HepG2 (cell line): ENCODE data around the gene MAP3K7CL. TPM values are rescaled to one million over a fixed set of nuclear protein-coding genes. Genes with fewer than 3 reads are reported as not detected.

Experiments
- ATAC-seq: fragments of 200-7000 bp; cut with Tn5 transposase; 3 replicates; pipeline ENCODE4 v1.9.1; 2020; ENCODE audit warnings: mild to moderate bottlenecking, moderate library complexity
- BruUV-seq: library from RNA; stranded (reverse); fragments of 400-500 nt; replicated peaks from 2 replicates; lab custom pipeline; 2021; lab: Mats Ljungman, UMichigan
- CTCF ChIA-PET: fragments of 300-600 bp; formaldehyde crosslinking; extraction: SDS; loops from one replicate; lab custom pipeline; 2021; ENCODE audit warnings: low total read pairs, inconsistent platforms, low intra/inter-chr PET ratio; lab: Yijun Ruan, JAX
- POLR2A ChIA-PET: fragments of 350-600 bp; sonication (Branson Sonifier 250); formaldehyde crosslinking; loops from one replicate; lab custom pipeline; 2020; ENCODE audit warnings: antibody characterized with exemption, inconsistent platforms; lab: Yijun Ruan, JAX
- DNase-seq: peaks from one replicate; pipeline ENCODE4 v3.0.0-alpha.2; 2015; ENCODE audit warnings: low spot score
- FAIRE-seq: peaks from 3 replicates; lab custom pipeline; 2011; peaks lifted over from hg19 to GRCh38; lab: Jason Lieb, UNC
- H2AFZ ChIP-seq: one replicate; pipeline ENCODE4 v1.6.1; 2011; ENCODE audit warnings: low read length, inconsistent platforms
- H3K27ac ChIP-seq: fragments of 300-600 bp; 3 replicates; pipeline ENCODE4 v1.8.0; 2011; ENCODE audit warnings: mixed run types, mild to moderate bottlenecking, mixed read lengths, low read length, inconsistent platforms; ENCODE audit not compliant: insufficient read depth; ENCODE audit errors: extremely low read length
- H3K27me3 ChIP-seq, 2 experiments: fragments of 200-600 bp in 1 of 2; 2 replicates in 1 of 2; 3 replicates in 1 of 2; pipeline versions ENCODE4 v1.6.0 to v1.8.0; 2011; ENCODE audit warnings: low read length in 2 of 2, mild to moderate bottlenecking in 2 of 2, moderate library complexity in 2 of 2, inconsistent platforms in 1 of 2; ENCODE audit not compliant: insufficient read depth in 2 of 2, control insufficient read depth in 1 of 2
- H3K36me3 ChIP-seq, 2 experiments: fragments of 200-600 bp in 1 of 2; replicated peaks in 1 of 2; 2 replicates in 1 of 2; 3 replicates in 1 of 2; pipeline versions ENCODE4 v1.5.1 to v1.8.0; 2011; ENCODE audit warnings: low read length in 2 of 2, inconsistent platforms in 1 of 2; ENCODE audit not compliant: insufficient read depth in 2 of 2, control insufficient read depth in 1 of 2
- H3K4me1 ChIP-seq: 2 replicates; pipeline ENCODE4 v1.5.1; 2012; ENCODE audit warnings: low read length, inconsistent platforms; ENCODE audit not compliant: insufficient read depth
- H3K4me2 ChIP-seq: 2 replicates; pipeline ENCODE4 v1.6.0; 2011; ENCODE audit warnings: low read depth, low read length, inconsistent platforms
- H3K4me3 ChIP-seq, 3 experiments: fragments of 200-600 bp in 1 of 3; sonication (generic), shearing (Covaris generic) in 1 of 3; replicated peaks in 1 of 3; 2 replicates each; pipeline ENCODE4 v1.5.1; 2011 to 2016; ENCODE audit warnings: low read length in 3 of 3, inconsistent platforms in 2 of 3, low read depth in 2 of 3, mild to moderate bottlenecking in 2 of 3, control low read depth in 1 of 3, mixed read lengths in 1 of 3; ENCODE audit not compliant: insufficient read depth in 1 of 3
- H3K79me2 ChIP-seq: one replicate; pipeline ENCODE4 v1.6.1; 2011; ENCODE audit warnings: low read length, inconsistent platforms; ENCODE audit not compliant: insufficient read depth
- H3K9ac ChIP-seq: 2 replicates; pipeline ENCODE4 v1.6.0; 2011; ENCODE audit warnings: mild to moderate bottlenecking, low read depth, low read length, inconsistent platforms; ENCODE audit not compliant: insufficient read depth
- H3K9me3 ChIP-seq: 2 replicates; pipeline ENCODE4 v1.5.1; 2012; ENCODE audit warnings: mild to moderate bottlenecking, low read length
- H4K20me1 ChIP-seq: 2 replicates; pipeline ENCODE4 v1.6.0; 2011; ENCODE audit warnings: inconsistent platforms, mild to moderate bottlenecking, low read length, moderate library complexity; ENCODE audit not compliant: insufficient read depth
- EEA1 ChIP-seq: sonication (generic); formaldehyde crosslinking; IDR thresholded peaks from 2 replicates; pipeline ENCODE4 v1.5.1; 2020; ENCODE audit warnings: mild to moderate bottlenecking, missing genetic modification reagents, borderline replicate concordance
- HCFC1 ChIP-seq: fragments of 150-350 bp; IDR thresholded peaks from 2 replicates; pipeline ENCODE4 v1.6.1; 2014; ENCODE audit warnings: low read depth, low read length
- ZBTB3 ChIP-seq: sonication (generic); formaldehyde crosslinking; IDR thresholded peaks from 2 replicates; pipeline ENCODE4 v1.4.0; 2020; ENCODE audit warnings: low read depth, mild to moderate bottlenecking, moderate library complexity, missing genetic modification reagents, borderline replicate concordance
- ZIK1 ChIP-seq: sonication (generic); formaldehyde crosslinking; IDR thresholded peaks from 2 replicates; pipeline ENCODE4 v1.5.0; 2020; ENCODE audit warnings: mild to moderate bottlenecking, low read depth, missing genetic modification reagents, borderline replicate concordance
- ZMYM4 ChIP-seq: sonication (generic); formaldehyde crosslinking; IDR thresholded peaks from 2 replicates; pipeline ENCODE4 v1.8.1; 2023; ENCODE audit warnings: mild to moderate bottlenecking, missing genetic modification reagents
- ZNF264 ChIP-seq: sonication (generic); formaldehyde crosslinking; IDR thresholded peaks from 2 replicates; pipeline ENCODE4 v1.4.0; 2020; ENCODE audit warnings: missing genetic modification reagents
- ZNF644 ChIP-seq: IDR thresholded peaks from 2 replicates; pipeline ENCODE4 v1.6.1; 2016; ENCODE audit warnings: low read depth
- WGBS: methylation state at CpG from one replicate; pipeline ENCODE4 v1.1.6; 2017; ENCODE audit warnings: low lambda C conversion rate; 5-methylcytosine and 5-hydroxymethylcytosine counted together
- in situ Hi-C: cut with HindIII; loops from 2 replicates; pipeline ENCODE4 v1.10.0; 2017; ENCODE audit warnings: low pct_unique_long_range_greater_than_20kb; ENCODE audit not compliant: extremely low pct_ligation_motif_present
- intact Hi-C: fragments of 100-400 bp; cut with micrococcal nuclease; formaldehyde crosslinking; loops from one replicate; pipeline ENCODE4 v1.10.0; 2022; ENCODE audit not compliant: unreplicated experiment
- polyA plus RNA-seq, 8 experiments: library from polyadenylated mRNA; depleted of rRNA in 3 of 8; stranded (reverse) in 7 of 8; unstranded in 1 of 8; fragments of >200 nt; fragmentation: Illumina TruSeq in 4 of 8; extraction: Trizol in 4 of 8; gene quantifications; 2 replicates each; pipeline versions ENCODE4 v1.2.1 to v1.2.3, GENCODE V29; 2011 to 2016; ENCODE audit warnings: low read depth in 4 of 8, missing spikeins in 1 of 8, mixed read lengths in 1 of 8; ENCODE audit not compliant: insufficient read depth in 1 of 8
- total RNA-seq, 5 experiments: library from RNA; depleted of rRNA; stranded (reverse); fragments of >200 nt; fragmentation: Illumina TruSeq; extraction: Trizol; gene quantifications; 2 replicates each; pipeline ENCODE4 v1.2.3, GENCODE V29; 2016; ENCODE audit warnings: low read depth in 1 of 5
- TF ChIP-seq, protein P1 (sequence below): IDR thresholded peaks from 2 replicates; pipeline ENCODE4 v1.6.1; 2016; ENCODE audit warnings: missing compliant biosample characterization, missing genetic modification reagents, borderline replicate concordance
- TF ChIP-seq, protein P2 (sequence below): sonication (generic); formaldehyde crosslinking; IDR thresholded peaks from 2 replicates; pipeline ENCODE4 v1.4.0; 2020; ENCODE audit warnings: missing genetic modification reagents, borderline replicate concordance

MAP3K7CL gene
- total and polyA plus RNA-seq, 2 of the 13 experiments (the other 11 are each of a cell fraction or from before 2014, with no cell fraction given), result 0.04 to 0.15 TPM

DNA sequence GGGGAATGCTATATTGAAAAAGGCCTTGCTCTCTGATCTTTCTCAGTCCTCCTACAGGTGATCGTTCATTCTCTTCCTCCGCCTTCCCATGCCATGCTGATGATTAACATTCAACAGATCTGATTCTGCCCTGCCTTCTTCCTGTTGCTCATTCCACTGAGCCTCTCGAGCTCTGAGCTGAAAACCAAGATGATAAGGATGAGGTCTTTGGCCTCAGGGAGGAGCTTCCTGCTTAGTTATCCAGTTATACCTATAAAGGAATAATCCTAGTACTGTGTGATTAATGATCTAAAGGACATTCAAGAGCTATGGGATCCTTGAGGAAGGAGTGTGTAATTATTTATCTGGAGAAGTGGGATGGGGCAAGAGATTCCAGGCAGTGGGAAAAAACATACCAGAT is 25.2 kb upstream of the MAP3K7CL start (continued):
- TF ChIP-seq, protein P1, sequence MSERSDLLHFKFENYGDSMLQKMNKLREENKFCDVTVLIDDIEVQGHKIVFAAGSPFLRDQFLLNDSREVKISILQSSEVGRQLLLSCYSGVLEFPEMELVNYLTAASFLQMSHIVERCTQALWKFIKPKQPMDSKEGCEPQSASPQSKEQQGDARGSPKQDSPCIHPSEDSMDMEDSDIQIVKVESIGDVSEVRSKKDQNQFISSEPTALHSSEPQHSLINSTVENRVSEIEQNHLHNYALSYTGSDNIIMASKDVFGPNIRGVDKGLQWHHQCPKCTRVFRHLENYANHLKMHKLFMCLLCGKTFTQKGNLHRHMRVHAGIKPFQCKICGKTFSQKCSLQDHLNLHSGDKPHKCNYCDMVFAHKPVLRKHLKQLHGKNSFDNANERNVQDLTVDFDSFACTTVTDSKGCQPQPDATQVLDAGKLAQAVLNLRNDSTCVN, result no peak

DNA sequence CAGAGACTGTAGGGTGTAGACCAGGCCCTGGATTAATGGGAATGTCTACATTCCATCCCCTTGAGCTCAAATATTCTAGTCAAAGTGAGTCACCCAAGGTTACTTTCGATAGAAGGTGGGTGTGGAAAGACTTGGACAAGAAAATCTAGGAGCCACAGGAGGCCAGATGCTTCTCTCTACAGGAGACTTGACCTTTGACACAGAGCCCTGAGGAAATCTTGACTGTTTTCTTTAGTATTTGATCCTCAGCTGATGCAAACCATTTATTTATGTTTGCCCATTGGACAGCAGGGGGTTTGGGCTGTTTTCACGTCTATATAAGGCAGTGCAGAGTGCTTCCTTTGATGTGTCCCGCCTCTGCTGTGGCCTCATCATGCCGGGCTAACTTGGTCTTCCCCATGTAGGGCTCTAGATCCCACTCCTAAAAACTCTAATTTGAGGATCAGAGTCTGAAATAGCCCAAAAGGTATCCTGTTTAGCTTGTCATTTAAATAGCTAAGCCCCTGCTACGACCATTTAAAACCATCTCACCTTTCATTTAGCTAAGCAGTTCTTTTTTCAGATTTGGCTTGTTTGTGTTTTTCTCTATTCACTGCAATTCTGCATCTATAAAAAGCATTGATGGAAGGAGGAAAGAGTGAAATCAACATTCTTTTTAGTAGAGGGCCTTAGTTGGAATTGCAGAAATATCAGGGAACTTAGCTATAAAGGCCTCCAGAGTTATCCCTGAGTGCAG is 15.5 kb upstream of the MAP3K7CL start:
- ATAC-seq, result peak; percentile 45; the same call in 2 of the 3 replicates
- no peaks in the 10 kb centered on the region for H3K27me3 ChIP-seq
- H3K27ac ChIP-seq, result no peak overlapping the region
- no peak for FAIRE-seq
- no peak overlapping the region for H3K9ac ChIP-seq
- no peak overlapping the region for H3K4me3 ChIP-seq
- intact Hi-C loops, result no loop called here
- TF ChIP-seq ZMYM4 (no peak), ZIK1 (no peak), ZBTB3 (CRISPR knock-in tag) (no peak), ZNF644 (CRISPR knock-in tag) (no peak), EEA1 (CRISPR knock-in tag) (no peak), ZNF264 (CRISPR knock-in tag) (no peak), HCFC1 (no peak)
- TF ChIP-seq, protein P2, sequence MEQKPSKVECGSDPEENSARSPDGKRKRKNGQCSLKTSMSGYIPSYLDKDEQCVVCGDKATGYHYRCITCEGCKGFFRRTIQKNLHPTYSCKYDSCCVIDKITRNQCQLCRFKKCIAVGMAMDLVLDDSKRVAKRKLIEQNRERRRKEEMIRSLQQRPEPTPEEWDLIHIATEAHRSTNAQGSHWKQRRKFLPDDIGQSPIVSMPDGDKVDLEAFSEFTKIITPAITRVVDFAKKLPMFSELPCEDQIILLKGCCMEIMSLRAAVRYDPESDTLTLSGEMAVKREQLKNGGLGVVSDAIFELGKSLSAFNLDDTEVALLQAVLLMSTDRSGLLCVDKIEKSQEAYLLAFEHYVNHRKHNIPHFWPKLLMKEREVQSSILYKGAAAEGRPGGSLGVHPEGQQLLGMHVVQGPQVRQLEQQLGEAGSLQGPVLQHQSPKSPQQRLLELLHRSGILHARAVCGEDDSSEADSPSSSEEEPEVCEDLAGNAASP (CRISPR knock-in tag), result no peak
- no peak for DNase-seq
- BruUV-seq, result no TSS peak
- H3K79me2 ChIP-seq, result no peaks in the 10 kb centered on the region
- CTCF ChIA-PET, result no interaction called here
- in situ Hi-C loops, result no loop called here
- H2AFZ ChIP-seq, result no peak overlapping the region
- WGBS, result 27% methylated on average over 5 of the region's 5 CpGs
- H3K9me3 ChIP-seq, result no peaks in the 10 kb centered on the region
- POLR2A ChIA-PET, result no interaction called here
- H3K4me1 ChIP-seq, result no peaks in the 10 kb centered on the region
- H4K20me1 ChIP-seq, result no peaks in the 10 kb centered on the region
- no peak overlapping the region for H3K4me2 ChIP-seq
- no peaks in the 10 kb centered on the region for H3K36me3 ChIP-seq
